ENCODE measurements around the gene PPIL1.

DNA sequence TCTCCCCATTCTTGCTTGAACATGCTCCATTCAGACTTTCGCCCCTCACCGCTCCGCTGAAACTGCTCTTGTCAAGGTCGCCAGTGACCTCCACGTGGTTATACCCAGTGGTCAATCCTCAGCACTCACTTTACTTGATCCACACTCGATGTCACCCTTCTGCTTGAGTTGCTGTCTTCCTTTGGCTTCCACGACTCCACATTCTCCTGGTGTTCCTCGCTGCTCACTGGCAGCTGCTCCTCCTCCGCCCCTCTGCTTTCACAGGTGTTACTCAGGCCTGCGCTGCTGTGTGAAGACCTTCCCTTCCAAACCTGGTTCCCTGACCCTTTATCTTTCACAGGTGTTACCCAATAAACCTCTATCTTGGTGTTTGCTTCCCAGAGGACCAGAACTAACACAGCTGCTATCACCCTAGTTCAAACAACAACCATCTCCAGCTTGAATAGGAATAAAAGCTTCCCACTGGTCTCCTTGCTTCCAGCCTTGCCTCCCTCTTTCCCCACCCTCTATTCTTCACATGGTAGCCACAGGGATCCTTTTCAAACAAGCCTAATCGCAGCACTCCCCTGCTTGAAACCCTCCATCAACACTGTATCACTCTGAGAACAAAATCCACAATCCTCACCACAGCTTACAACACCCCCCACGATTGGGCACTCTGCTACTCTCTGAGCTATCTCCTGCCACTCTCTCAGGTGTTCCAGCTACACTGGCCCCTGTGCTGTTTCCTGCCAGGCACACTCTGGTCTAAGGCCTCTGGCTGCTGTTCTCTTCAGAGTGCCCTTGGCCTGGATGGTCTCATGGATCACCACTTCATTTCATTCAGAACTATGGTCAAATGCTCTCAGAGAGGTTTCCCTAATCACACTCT is 10.7 kb downstream of the PPIL1 start:
- TF ChIP-seq ZNF451 (CRISPR knock-in tag; IDR thresholded peaks at IDR 0.05) = no peak
- no peak for TF ChIP-seq POLR2A (IDR thresholded peaks at IDR 0.05; ENCODE audit: insufficient read depth in 1 of 2, low read depth in 2 of 2, low read length in 2 of 2)
- no peak for TF ChIP-seq NFYB (CRISPR knock-in tag; IDR thresholded peaks at IDR 0.05)
- TF ChIP-seq TCF7L2 (IDR thresholded peaks at IDR 0.05; ENCODE audit: low read depth, low read length) = no peak
- TF ChIP-seq, protein P1, sequence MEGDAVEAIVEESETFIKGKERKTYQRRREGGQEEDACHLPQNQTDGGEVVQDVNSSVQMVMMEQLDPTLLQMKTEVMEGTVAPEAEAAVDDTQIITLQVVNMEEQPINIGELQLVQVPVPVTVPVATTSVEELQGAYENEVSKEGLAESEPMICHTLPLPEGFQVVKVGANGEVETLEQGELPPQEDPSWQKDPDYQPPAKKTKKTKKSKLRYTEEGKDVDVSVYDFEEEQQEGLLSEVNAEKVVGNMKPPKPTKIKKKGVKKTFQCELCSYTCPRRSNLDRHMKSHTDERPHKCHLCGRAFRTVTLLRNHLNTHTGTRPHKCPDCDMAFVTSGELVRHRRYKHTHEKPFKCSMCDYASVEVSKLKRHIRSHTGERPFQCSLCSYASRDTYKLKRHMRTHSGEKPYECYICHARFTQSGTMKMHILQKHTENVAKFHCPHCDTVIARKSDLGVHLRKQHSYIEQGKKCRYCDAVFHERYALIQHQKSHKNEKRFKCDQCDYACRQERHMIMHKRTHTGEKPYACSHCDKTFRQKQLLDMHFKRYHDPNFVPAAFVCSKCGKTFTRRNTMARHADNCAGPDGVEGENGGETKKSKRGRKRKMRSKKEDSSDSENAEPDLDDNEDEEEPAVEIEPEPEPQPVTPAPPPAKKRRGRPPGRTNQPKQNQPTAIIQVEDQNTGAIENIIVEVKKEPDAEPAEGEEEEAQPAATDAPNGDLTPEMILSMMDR (CRISPR knock-in tag; IDR thresholded peaks at IDR 0.05) = no peak
- TF ChIP-seq JUND (CRISPR knock-in tag; IDR thresholded peaks at IDR 0.05) = no peak
- TF ChIP-seq TAF1 (CRISPR knock-in tag; IDR thresholded peaks at IDR 0.05) = no peak
- no peak for TF ChIP-seq SRSF1 (optimal IDR thresholded peaks at IDR 0.05; ENCODE audit: low read depth, low read length)
- TF ChIP-seq, protein P2, sequence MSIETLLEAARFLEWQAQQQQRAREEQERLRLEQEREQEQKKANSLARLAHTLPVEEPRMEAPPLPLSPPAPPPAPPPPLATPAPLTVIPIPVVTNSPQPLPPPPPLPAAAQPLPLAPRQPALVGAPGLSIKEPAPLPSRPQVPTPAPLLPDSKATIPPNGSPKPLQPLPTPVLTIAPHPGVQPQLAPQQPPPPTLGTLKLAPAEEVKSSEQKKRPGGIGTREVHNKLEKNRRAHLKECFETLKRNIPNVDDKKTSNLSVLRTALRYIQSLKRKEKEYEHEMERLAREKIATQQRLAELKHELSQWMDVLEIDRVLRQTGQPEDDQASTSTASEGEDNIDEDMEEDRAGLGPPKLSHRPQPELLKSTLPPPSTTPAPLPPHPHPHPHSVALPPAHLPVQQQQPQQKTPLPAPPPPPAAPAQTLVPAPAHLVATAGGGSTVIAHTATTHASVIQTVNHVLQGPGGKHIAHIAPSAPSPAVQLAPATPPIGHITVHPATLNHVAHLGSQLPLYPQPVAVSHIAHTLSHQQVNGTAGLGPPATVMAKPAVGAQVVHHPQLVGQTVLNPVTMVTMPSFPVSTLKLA (IDR thresholded peaks at IDR 0.05) = no peak

Data from HepG2 (cell line).